GM21360 (cell line): ENCODE data around the gene THAP11.
A peak's percentile ranks its signal among the peaks of the same experiment; 100 is the strongest.

Experiments used
- ATAC-seq: cut with Tn5 transposase; IDR thresholded peaks from one replicate; pipeline ENCODE4 v1.9.1; 2021; ENCODE audit warnings: mild to moderate bottlenecking, moderate library complexity; ENCODE audit not compliant: unreplicated experiment

The THAP11 gene

GRCh38 chr16:67881621-67882161 lies 39.6 kb downstream of the THAP11 start:
- no peak for ATAC-seq

GRCh38 chr16:67882374-67883145 lies 40.4 kb downstream of the THAP11 start:
- ATAC-seq = no peak

GRCh38 chr16:67883146-67883871 lies 41.2 kb downstream of the THAP11 start:
- ATAC-seq = no peak

- ATAC-seq = no peak
These were observed 41.7 kb downstream of the THAP11 start for GRCh38 chr16:67883872-67884261.

- ATAC-seq = no peak
These were observed 42.6 kb downstream of the THAP11 start, which contains the start of gene NRN1L for GRCh38 chr16:67884684-67885083. NRN1L (plus strand) TSS chr16:67884885; CDS start chr16:67884904, 19 bp downstream.

- no peak for ATAC-seq
These were observed 43.4 kb downstream of the THAP11 start for GRCh38 chr16:67885545-67885944.

GRCh38 chr16:67885976-67886375 lies 43.9 kb downstream of the THAP11 start:
- ATAC-seq = no peak

- ATAC-seq = no peak
These were observed 44.3 kb downstream of the THAP11 start for GRCh38 chr16:67886387-67886786.

- no peak for ATAC-seq
These were observed 46.2 kb downstream of the THAP11 start for GRCh38 chr16:67888331-67888730.

GRCh38 chr16:67892375-67892774 lies 50.3 kb downstream of the THAP11 start:
- no peak for ATAC-seq

- ATAC-seq = peak; percentile 86
These were observed 51.0 kb downstream of the THAP11 start, which contains the start of gene PSKH1 for GRCh38 chr16:67892899-67893742. PSKH1 (plus strand) TSS chr16:67893254; CDS start chr16:67908750, 15,496 bp downstream.
